Measurements from ENCODE around the gene CCDC167.
"Not testable (repeated sequence)": the region's sequence is repeated elsewhere in the genome, so short reads cannot be mapped to it uniquely, and the experiment has no call there.

The CCDC167 gene

GRCh38 chr6:37507690-37508421 lies 8.2 kb upstream of the CCDC167 start:
- DNase-seq: no peak

- no peak for DNase-seq
Observed at GRCh38 chr6:37507077-37507476, 7.4 kb upstream of the CCDC167 start.

DNA sequence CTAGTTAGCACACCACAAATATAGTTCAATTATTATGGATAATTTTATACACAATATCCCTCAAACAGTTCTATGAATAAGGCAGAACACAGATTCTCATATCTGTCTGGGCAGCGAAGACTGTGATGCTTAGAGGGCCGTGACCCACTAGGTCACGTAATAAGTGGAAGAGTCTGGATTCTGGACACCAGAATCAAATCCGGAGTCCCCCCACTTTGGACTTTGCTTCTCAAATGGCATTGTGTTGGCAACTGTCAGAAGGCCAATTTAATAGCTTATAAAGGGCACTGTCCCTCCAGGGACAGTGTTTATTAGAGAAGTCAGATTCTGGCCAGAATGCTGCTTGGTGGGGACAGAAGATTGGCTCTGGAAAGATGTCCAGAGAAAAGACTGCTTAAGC lies 6.8 kb upstream of the CCDC167 start:
- DNase-seq: no peak

GRCh38 chr6:37504024-37504423 lies 4.3 kb upstream of the CCDC167 start:
- no peak for DNase-seq

GRCh38 chr6:37503309-37503965 lies 3.7 kb upstream of the CCDC167 start:
- no peak for DNase-seq

DNA sequence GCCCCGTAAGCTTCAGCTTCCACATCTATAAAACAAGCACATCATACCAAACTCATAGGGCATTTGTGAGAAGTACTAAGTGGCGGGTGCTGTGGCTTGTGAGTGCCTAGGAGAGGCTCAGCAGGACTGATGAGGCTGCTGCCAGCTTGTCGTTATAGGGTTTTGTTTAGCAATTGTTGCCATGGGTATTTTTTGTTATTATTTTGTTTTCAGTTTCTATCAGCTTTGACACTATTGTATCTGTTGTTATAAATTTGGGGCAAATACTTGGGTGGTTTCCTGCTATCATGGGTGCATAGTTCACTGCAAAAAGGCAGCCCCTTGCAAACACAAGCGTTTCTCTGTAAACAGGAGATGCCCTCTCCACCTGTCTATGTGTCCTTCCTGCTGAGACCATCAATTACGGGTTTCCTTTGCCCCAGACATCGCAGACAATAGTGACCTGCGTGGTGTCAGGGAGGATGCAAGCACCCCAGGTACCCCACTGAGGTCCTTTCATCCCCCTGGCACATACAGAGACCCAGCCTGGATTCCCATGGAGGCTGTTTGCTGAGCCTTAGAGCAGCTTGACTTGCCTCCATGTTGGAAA lies 3.1 kb upstream of the CCDC167 start:
- DNase-seq: no peak

- no peak for DNase-seq
Observed at GRCh38 chr6:37501632-37502491, 2.2 kb upstream of the CCDC167 start.

GRCh38 chr6:37500904-37501303 lies 1.2 kb upstream of the CCDC167 start:
- not testable (repeated sequence) for DNase-seq

- DNase-seq: no peak
Observed at GRCh38 chr6:37500294-37500608, 558 bp upstream of the CCDC167 start.

DNA sequence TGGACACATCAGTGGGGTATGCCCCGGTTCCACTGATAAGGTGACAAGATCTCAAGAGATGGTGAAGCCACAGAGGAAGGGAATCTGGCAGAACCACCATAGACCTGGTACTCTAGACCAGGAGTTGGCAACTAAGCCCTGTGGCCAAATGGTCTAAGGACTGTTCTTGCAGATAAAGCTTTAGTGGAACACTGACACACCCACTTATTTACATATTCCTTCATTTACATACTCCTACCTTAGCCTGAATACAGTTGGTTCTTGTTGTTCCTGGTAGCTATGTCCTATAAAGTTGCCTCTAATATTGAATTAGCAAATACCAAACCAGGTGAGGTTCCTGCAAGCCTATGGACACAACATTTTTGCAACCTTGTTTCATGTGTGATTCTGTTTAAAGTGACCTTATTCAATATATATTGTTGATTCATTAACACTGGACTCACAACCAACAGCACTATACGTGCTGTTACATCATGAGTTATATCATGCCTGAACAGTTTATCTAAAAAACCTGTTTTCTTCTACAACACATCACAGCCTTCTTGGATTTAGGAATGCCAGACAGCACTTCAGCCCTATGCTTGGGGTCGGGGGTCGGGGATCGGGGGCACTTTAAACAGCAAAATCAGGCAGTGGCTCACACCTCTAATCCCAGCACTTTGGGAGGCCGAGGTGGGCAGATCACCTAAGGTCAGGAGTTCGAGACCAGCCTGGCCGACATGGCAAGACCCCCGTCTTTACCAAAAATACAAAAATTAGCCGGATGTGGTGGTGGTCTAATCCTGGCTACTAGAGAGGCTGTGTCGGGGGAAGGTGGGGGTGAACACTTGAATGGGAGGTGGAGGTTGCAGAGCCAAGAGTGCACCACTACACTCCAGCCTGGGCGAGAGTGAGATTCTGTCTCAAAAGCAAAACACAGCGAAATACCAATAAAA lies 2.5 kb downstream of the CCDC167 start:
- DNase-seq: no peak

DNA sequence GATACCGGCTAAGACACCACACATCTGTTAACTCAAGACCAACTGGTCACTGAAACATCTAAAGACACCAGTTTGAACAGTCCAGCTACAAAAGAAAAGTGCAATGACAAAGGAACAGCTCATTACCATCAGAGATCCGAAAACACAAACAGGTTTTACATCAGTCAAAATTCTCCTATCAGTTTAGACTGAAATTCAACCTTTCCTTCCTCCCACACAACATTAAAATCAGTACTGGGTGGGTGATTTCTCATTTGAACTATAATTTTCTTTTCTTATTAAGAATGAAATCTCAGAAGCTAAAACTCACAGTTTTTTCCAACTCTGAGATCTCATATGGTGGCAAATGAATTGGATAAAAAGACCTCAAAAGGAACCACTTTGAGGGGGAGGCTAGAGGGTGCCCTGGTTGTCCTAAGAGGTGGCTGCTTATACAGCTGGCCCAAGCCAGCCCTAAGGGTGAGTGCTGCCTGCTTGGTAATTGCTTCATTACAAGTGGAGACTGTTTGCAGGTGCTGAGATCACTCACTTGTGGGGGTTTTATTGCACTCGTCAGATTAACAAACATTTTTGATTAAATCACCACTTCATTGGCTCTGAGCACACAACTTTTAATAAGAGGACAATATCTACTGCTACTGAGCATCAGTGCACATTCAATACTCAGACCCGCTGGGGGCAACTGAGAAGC lies 4.3 kb downstream of the CCDC167 start:
- DNase-seq: no peak

DNA sequence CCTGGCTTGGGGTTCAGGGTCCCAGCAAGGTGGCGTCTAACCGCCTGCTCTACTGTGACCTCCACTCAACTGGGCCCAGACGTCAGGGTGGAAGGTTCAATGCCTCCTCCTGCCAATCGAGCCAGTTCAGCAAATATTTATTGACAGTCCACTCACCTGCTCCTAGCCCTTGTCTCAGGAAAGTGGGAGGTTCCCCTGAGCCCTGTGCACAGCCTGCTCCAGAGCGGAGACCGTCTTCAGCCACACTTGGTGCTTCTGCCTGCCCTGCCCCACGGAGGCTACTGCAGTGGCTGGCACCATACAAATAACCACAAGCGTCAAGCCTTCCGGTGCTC lies 6.1 kb downstream of the CCDC167 start:
- DNase-seq: no peak

GRCh38 chr6:37492991-37493660 lies 6.6 kb downstream of the CCDC167 start:
- DNase-seq: no peak

GRCh38 chr6:37492236-37492972 lies 7.3 kb downstream of the CCDC167 start:
- no peak for DNase-seq

GRCh38 chr6:37491830-37492208 lies 7.9 kb downstream of the CCDC167 start:
- no peak for DNase-seq

DNA sequence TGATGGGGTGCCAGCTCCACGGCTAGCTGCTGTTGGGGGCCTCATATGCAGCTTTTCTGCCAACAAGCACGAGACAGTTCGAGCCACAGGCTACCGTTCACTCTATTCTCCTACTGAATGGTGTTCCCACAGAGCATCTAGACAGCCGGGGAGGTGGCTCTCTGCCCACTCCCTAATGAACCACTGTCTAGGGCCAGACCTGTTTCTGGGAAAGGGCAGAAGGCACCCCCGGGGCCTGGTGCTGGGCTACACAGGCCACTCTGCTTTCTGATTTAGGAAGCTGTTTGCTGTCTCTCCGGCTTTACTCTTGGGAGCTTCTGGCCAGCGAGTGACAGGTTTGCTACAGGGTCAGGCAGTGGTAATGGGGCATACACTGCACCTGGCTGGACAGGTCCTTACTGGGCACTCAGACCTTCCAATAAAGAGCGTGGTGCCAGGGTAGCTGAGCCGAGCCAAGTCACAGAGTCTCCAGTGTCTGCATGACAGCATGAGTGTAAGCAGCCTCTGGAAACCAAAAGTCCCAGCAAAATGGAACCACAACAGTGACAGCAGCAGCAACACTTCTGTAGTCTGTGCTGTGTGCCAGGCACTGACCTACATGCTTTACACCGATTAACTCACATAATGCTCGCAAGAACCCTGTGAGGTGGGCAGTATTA lies 8.4 kb downstream of the CCDC167 start:
- DNase-seq: no peak

GRCh38 chr6:37490536-37491170 lies 9.0 kb downstream of the CCDC167 start:
- DNase-seq: no peak

GRCh38 chr6:37489697-37490336 lies 9.9 kb downstream of the CCDC167 start:
- DNase-seq: no peak

- DNase-seq: no peak
Observed at GRCh38 chr6:37488476-37488875, 11.2 kb downstream of the CCDC167 start.

Measured in fibroblast of skin of right quadriceps (primary cell).